HepG2 (cell line): Measurements from ENCODE around the gene MSANTD4. TPM values are rescaled to one million over a fixed set of nuclear protein-coding genes. Genes with fewer than 3 reads are reported as not detected.
A peak's percentile ranks its signal among the peaks of the same experiment; 100 is the strongest.

ENCODE experiments used
- ARID5B ChIP-seq: IDR thresholded peaks from 2 replicates; pipeline ENCODE4 v1.4.0; 2020; ENCODE audit warnings: mild to moderate bottlenecking, missing genetic modification reagents
- GABPA ChIP-seq, 2 experiments: IDR thresholded peaks; 2 replicates each; pipeline ENCODE4 v1.6.1; 2011 to 2016; ENCODE audit warnings: low read depth in 2 of 2, low read length in 1 of 2, missing biosample characterization in 1 of 2, missing genetic modification characterization in 1 of 2
- YY1 ChIP-seq: IDR thresholded peaks from 2 replicates; pipeline ENCODE4 v1.6.1; 2011; ENCODE audit warnings: low read length, low read depth, moderate library complexity, mild to moderate bottlenecking; ENCODE audit not compliant: insufficient read depth, insufficient replicate concordance
- ZNF407 ChIP-seq: sonication (generic); formaldehyde crosslinking; IDR thresholded peaks from one replicate; pipeline ENCODE4 v1.5.1; 2020; ENCODE audit warnings: mild to moderate bottlenecking, missing genetic modification reagents; ENCODE audit errors: not compliant biosample characterization
- ZNF468 ChIP-seq: sonication (generic); formaldehyde crosslinking; IDR thresholded peaks from 2 replicates; pipeline ENCODE4 v1.8.0; 2022; ENCODE audit warnings: mild to moderate bottlenecking, moderate library complexity, missing genetic modification reagents
- ZNF547 ChIP-seq: sonication (generic); formaldehyde crosslinking; IDR thresholded peaks from 2 replicates; pipeline ENCODE4 v1.5.1; 2020; ENCODE audit warnings: mild to moderate bottlenecking, missing genetic modification reagents
- ZNF660 ChIP-seq: sonication (generic); formaldehyde crosslinking; IDR thresholded peaks from 2 replicates; pipeline ENCODE4 v1.5.1; 2020; ENCODE audit warnings: mild to moderate bottlenecking, low read depth, missing genetic modification reagents, borderline replicate concordance
- ZNF792 ChIP-seq: IDR thresholded peaks from 2 replicates; pipeline ENCODE4 v1.6.1; 2016
- polyA plus RNA-seq, 8 experiments: library from polyadenylated mRNA; depleted of rRNA in 3 of 8; stranded (reverse) in 7 of 8; unstranded in 1 of 8; fragments of >200 nt; fragmentation: Illumina TruSeq in 4 of 8; extraction: Trizol in 4 of 8; gene quantifications; 2 replicates each; pipeline versions ENCODE4 v1.2.1 to v1.2.3, GENCODE V29; 2011 to 2016; ENCODE audit warnings: low read depth in 4 of 8, missing spikeins in 1 of 8, mixed read lengths in 1 of 8; ENCODE audit not compliant: insufficient read depth in 1 of 8
- total RNA-seq, 5 experiments: library from RNA; depleted of rRNA; stranded (reverse); fragments of >200 nt; fragmentation: Illumina TruSeq; extraction: Trizol; gene quantifications; 2 replicates each; pipeline ENCODE4 v1.2.3, GENCODE V29; 2016; ENCODE audit warnings: low read depth in 1 of 5
- TF ChIP-seq, protein P1 (sequence below), 2 experiments: IDR thresholded peaks; 2 replicates each; pipeline ENCODE4 v1.6.1; 2011 to 2012; ENCODE audit warnings: low read length in 2 of 2, borderline replicate concordance in 1 of 2, low read depth in 1 of 2, mild to moderate bottlenecking in 1 of 2, moderate library complexity in 1 of 2
- TF ChIP-seq, protein P2 (sequence below): sonication (generic); formaldehyde crosslinking; IDR thresholded peaks from 2 replicates; pipeline ENCODE4 v1.4.0; 2020; ENCODE audit warnings: low read depth, mild to moderate bottlenecking, missing genetic modification reagents

MSANTD4 gene
- total and polyA plus RNA-seq, 2 of the 13 experiments (the other 11 are each of a cell fraction or from before 2014, with no cell fraction given), result 4.4 to 15.7 TPM

- no peak for TF ChIP-seq ZNF468 (CRISPR knock-in tag)
- no peak for TF ChIP-seq ZNF660 (CRISPR knock-in tag)
- TF ChIP-seq ZNF407 (CRISPR knock-in tag), result peak; percentile 59
- TF ChIP-seq, protein P1, sequence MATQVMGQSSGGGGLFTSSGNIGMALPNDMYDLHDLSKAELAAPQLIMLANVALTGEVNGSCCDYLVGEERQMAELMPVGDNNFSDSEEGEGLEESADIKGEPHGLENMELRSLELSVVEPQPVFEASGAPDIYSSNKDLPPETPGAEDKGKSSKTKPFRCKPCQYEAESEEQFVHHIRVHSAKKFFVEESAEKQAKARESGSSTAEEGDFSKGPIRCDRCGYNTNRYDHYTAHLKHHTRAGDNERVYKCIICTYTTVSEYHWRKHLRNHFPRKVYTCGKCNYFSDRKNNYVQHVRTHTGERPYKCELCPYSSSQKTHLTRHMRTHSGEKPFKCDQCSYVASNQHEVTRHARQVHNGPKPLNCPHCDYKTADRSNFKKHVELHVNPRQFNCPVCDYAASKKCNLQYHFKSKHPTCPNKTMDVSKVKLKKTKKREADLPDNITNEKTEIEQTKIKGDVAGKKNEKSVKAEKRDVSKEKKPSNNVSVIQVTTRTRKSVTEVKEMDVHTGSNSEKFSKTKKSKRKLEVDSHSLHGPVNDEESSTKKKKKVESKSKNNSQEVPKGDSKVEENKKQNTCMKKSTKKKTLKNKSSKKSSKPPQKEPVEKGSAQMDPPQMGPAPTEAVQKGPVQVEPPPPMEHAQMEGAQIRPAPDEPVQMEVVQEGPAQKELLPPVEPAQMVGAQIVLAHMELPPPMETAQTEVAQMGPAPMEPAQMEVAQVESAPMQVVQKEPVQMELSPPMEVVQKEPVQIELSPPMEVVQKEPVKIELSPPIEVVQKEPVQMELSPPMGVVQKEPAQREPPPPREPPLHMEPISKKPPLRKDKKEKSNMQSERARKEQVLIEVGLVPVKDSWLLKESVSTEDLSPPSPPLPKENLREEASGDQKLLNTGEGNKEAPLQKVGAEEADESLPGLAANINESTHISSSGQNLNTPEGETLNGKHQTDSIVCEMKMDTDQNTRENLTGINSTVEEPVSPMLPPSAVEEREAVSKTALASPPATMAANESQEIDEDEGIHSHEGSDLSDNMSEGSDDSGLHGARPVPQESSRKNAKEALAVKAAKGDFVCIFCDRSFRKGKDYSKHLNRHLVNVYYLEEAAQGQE (IDR thresholded peaks at IDR 0.05; ENCODE audit: borderline replicate concordance in 1 of 2, low read depth in 1 of 2, low read length in 2 of 2), result no peak; a peak in 1 of 4 replicates
- TF ChIP-seq YY1, result peak; percentile 14
- TF ChIP-seq ARID5B (CRISPR knock-in tag), result peak; percentile 38
- TF ChIP-seq ZNF547, result peak; percentile 79; the same call in 1 of the 2 replicates
- TF ChIP-seq, protein P2, sequence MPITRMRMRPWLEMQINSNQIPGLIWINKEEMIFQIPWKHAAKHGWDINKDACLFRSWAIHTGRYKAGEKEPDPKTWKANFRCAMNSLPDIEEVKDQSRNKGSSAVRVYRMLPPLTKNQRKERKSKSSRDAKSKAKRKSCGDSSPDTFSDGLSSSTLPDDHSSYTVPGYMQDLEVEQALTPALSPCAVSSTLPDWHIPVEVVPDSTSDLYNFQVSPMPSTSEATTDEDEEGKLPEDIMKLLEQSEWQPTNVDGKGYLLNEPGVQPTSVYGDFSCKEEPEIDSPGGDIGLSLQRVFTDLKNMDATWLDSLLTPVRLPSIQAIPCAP, result no peak
- peak; percentile 85 for TF ChIP-seq GABPA (IDR thresholded peaks at IDR 0.05; ENCODE audit: low read depth, low read length)
- TF ChIP-seq GABPA (CRISPR knock-in tag; IDR thresholded peaks at IDR 0.05; ENCODE audit: low read depth), result peak; percentile 95
- 0 out of 2 replicates have a peak, but pooled peaks have one; percentile 24 for TF ChIP-seq ZNF792 (CRISPR knock-in tag)
Measured at GRCh38 chr11:106021967-106022794, at the start of gene MSANTD4 (continued).
